HG02973 (cell line): ENCODE measurements around the gene CATSPERE.
"Not testable (repeated sequence)": the region's sequence is repeated elsewhere in the genome, so short reads cannot be mapped to it uniquely, and the experiment has no call there.

Experiments
- ATAC-seq: cut with Tn5 transposase; IDR thresholded peaks from one replicate; pipeline ENCODE4 v1.9.1; 2021; ENCODE audit warnings: moderate library complexity; ENCODE audit not compliant: unreplicated experiment

CATSPERE gene

DNA sequence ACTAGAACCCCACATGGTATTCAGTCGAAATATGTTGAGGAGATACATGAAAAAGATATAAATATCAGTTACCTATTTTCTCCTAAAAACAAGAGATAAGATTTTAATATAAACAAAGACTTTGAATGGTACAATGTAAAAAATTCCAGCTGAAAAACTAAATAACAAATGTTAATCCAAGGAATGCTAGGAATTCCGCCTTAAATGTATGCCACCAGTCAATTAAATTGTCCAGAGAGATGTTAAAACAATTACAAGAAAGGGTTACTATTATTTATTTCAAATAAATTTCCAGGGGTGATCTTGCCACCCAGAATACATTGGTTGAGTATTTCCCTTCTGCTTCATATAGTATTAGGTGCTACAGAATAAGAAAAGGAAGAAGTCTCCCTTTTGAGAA, 13.5 kb upstream of the CATSPERE start:
- no peak for ATAC-seq

DNA sequence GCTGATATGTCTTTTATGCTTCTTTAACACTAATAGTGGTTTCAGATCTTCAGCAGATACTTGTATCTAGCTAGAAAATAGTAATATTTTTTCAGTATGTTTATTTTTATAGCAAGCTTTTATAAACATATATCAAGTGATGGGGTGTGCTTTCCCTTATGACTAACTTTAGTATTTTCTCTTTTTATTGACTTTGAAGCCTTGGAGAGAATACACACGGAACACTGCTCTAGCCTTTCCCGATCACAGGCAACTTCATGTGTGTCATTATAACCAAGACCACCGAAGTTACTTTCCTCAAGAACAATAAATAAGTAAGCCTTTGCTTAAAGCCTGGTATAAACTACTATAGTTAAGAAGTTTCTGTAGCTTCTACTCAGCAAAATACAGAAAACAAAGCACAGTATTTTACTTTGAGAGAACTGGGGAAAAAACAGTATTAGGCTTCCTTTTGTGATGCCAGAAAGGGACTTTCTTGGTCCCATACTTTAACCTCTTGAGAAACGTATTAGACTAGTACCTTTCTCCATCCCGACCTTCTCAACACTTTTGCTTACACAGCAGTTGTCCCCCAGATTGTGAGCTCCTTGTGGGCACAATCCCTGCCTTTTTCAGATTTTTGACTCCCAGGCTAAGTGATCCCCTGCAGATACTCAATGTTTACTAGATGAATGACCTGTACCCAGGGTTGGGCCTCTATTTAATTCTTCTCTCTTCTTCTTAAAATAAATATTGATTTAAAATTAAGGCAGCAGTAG, 12.6 kb upstream of the CATSPERE start:
- ATAC-seq: no peak

DNA sequence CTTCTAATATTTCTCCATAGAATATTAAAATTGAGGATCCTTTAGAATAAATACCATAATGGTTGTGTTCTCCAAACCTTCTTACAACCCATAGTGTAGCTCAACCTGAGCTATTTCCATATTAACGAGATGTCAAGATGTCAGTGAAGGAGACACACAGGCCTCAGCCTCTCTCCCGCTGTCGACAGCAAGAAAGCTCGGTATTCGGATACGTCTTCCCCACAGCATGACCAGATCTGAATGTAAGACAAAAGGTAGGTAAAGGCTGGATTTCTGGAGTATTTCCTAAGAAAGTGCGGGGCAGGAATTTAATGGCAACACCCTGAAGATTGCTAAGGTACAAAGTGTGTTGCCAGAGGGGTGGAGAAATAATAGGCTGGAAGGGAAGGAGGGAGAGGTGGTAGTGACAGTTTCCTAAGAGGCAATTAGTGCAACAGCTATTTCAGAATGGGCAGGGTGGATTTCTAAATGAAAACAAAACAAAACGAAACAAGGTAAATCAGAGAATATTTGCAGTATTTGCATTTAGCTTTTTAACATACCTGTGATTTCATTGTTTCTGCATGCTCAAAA, 11.1 kb upstream of the CATSPERE start:
- ATAC-seq: no peak

DNA sequence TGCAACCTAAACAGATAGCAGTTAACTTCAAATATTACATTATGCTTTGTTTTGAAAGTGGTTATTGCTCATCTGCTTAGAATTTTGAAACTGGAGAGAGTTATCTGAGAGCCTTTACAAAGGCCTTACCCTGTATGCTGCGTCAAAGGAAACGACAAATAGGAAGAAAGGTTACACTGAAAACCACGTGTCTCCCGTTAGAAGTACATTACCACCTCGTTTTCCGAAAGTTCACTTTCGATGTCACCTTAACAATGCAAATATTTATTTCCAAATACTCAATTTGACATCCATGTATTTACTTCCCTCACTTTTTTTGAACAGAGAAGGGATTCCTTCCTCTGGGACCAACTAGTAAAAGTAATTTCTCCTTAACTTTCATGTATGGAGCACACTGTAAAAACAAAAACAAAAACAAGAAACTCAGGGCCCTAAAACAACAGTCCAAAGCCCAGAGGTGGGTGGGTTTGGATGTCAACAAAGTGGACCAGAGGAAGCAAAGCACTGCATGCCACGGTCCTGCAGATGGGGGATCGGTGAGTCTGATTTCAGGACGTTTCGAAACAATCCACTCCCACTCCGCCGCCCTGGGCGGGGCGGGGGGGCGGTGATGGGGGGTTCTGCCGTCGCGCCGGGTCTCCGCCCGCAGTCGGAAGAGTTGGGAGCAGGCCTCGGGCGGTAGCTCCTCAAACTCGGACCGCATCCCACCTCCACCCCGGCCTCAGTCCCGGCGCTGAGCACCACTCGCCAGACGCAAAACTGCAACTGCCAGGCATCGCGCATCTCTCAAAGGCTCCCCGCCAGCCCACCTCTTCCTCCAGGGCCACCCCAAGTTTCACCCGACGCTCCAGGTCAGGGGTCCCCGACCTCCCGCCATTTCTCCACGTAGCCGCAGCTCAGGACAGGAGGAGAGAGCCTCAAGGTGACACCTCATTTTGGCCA, 10.2 kb upstream of the CATSPERE start:
- ATAC-seq: peak; percentile 2

DNA sequence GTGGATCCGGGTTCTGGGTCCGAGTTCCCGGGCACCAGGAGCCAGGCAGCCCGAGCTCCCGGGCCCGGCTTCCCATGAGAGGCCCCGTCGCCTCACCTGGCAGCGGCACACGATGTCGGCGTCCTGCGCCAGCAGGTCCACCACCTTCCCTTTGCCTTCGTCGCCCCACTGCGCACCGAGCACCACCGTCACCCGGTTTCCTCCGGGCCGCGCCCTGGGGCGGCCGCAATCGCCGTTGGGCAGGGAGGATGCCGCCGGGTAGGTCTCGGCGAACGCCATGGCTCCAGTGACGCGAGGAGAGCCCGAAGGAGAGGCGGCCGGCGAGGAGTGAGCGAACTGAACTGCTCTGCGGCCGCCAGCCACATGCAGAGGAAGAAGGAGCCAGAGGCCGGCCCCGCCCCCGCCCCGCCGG, 9.5 kb upstream of the CATSPERE start, which contains the start of gene ADSS2:
Gene ADSS2, minus strand, starts transcription at position 371 of the 412 bp plus-strand sequence. Its CDS starts 92 bp downstream, at position 279.
- no peak for ATAC-seq

DNA sequence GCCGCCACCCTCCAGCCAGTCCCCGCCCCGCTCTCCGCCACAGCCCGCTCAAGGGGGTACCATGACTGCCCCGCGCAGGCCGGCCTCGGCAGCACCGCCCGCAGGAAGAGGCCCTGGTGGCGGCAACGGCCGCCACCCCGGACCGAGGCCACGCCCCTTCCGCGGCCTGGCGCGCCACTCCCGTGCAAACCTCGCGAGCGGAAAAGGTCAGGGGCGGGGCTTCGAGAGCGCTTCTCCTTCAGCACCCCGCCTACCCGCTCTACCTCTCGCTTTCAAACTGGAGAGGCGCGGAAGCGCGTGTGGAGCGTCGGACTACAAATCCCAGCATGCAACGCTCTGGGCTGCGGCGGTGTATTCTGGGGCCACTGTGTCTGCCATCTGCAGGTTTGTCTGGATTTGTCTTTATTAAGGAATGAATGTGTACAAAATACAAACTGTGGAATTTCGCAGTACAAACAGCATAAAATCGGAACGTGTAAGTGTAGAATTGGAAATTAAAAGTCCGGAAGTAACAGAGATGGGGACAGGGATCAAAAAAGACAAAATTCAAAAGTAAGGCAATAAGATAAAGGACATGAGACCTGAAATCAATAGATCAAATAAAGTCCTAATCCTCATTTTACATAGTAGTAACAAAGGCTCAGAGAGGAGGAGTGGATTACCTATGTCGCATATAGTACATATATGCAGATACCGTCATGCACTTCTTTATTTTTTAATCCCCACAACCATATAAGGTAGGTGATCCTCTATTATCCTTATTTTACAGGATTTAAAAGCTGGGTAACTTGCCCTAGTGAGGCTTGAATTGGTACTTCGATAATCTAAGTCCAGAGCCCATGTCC, 8.9 kb upstream of the CATSPERE start:
- peak; percentile 94 for ATAC-seq

DNA sequence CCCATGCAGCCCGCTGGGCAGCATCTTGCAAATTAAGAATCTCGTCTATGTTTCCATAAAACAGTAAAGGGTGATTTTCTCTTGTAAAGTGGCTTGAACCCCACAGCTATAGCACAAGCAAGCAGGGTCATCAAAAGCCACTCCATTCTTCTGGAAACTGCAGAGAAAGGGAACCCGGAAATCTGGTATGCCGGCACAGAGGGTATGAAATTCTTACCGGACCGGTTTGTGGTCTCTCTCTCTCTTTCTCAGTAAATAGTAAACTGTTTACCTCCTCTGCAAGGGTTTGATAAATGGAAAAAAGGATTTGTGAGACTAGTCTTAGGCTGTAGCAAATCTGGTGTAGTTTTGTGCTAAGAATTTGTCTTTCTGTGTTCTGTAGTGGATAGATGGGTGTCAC, 6.7 kb upstream of the CATSPERE start:
- ATAC-seq: no peak

DNA sequence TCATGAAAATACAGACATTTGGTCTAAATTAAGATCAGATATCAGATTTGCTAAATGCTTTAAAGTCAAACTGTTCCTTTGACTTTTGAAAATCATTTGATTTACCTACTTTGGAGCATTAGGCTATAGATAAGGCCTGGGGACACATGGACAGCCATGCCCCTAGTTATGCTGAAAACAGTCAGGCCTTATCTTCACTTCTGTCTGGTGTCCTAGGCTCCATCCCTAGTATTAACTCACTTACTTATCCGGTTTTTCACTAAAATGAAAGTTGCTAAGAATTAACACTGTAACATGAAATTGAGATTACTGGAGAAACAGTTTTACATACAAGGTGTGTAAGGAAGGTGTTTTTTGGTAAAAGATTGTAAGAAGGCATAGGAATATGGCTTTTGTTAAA, 4.5 kb upstream of the CATSPERE start:
- ATAC-seq: no peak

DNA sequence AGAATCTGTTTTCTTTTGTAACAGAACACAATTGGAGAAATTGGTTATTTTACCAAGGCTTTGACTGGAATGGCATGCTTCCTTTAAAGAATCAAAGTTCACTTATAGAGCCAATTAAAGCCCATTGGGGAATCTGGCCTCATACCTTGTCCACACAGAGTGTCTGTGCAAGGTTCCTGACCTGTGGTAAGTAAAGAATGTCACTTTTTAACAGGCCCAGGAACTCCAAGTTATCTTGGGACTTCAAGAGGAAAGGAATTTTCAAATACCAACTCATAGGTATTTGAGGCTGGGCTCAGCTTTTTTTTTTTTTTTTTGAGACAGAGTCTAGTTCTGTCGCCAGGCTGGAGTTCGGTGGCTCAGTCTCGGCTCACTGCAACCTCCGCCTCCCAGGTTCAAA, 2.3 kb upstream of the CATSPERE start:
- ATAC-seq: no peak

DNA sequence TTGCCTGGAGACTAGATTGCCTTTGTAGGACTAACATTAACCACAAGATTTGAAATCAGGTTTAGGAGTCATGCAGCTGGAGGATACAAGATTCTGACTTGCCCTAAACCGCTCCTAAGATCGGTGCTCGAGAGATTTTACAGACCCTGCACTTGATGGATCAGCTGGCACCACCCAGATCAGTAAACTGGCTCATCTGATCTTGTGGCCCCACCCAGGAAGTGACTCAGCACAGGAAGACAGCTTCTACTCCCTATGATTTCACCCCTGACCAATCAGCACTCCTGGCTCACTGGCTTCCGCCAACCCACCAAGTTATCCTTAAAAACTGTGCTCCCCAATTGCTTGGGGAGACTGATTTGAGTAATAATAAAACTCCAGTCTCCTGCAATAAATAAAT, 876 bp upstream of the CATSPERE start:
- ATAC-seq: no peak

DNA sequence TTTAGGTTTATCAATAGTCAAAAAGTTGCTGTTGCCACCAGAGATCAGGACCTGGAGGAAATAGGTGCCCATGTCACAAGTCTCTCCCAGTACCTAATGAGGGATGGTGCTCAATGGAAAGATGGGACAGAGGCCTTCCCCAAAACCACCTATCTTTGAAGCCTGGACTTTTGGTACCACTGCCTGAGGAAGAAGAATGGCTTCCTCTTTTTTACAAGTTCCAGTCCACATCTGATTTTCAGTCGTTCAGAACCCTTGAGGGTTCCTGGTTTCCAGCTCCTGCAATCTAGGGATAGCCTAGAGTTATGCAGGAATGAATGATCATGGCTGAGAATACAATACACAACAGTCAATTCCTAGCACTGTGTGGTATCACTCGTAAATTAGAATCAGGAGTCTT, 5.7 kb downstream of the CATSPERE start:
- no peak for ATAC-seq

DNA sequence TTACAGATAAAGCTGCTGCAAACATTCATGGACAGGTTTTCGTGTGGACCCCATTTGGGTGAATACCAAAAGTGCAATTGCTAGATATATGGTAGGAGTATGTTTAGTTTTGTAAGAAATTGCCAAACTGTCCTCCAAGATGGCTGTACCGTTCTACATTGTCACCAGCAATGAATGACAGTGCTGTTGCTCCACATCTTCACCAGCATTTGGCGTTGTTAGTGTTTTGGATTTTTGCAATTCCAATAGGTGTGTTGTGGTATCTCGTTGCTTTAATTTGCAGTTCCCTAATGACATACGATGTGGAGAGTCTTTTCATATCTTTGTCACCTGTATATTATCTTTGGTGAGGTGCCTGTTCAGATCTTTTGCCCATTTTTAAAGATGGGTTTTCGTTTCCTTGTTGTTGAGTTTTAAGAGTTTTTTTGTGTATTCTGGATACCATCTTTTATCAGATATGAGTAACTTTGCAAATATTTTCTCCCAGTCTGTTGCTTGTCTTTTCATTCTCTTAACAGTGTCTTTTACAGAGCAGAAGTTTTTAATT, 12.1 kb downstream of the CATSPERE start:
- no peak for ATAC-seq

DNA sequence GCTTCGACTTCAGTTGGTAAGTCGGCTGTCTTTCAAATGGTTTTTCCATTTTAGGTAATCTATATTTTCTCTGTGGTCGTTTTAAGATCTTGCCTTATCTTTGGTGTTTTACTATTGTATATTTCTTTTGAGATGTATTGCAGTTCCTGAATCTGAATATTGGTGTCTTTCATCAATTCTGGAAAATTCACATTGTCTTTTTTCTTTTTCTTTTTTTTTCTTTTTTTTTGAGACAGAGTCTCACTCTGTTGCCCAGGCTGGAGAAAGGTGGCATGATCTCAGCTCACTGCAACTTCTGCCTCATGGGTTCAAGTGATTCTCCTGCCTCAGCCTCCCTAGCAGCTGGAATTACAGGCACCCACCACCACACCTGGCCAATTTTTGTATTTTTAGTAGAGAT, 23.9 kb downstream of the CATSPERE start:
- not testable (repeated sequence) for ATAC-seq

DNA sequence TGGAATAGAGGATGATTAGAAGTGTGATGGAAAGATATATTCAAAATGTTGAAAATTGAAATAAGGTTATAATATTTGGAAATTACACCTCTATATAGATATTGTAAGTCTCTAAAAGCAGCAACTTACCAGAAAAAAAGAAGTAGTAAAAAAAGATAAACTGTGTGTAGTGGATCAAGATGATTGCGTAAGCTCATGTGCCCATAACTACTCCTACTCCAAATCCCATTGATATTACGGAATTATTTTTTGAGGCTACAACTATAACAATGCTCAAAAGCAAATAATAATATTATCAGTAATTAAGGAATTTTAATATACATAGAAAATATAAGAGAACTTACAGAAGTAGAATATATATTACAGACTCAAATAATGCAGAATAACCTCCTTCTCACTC, 33.6 kb downstream of the CATSPERE start:
- no peak for ATAC-seq

DNA sequence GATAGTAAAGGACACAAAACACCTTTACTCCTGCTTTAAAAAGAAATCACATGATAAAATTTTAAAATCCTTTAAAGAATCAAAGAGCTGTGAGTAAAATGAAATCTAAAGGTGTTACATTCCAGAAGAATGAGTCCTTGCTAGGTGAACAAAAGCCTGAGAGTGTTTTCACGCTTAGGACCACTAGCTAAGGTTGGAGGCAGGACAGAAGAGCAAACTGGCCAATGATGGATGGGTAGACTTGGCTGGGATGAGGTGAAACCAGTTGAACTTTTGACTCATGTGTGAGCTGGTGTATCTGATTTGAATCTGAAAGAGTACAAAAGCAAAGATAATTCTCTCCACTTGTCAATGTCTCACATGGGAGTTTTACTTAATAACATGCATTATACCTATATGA, 35.1 kb downstream of the CATSPERE start:
- ATAC-seq: no peak

DNA sequence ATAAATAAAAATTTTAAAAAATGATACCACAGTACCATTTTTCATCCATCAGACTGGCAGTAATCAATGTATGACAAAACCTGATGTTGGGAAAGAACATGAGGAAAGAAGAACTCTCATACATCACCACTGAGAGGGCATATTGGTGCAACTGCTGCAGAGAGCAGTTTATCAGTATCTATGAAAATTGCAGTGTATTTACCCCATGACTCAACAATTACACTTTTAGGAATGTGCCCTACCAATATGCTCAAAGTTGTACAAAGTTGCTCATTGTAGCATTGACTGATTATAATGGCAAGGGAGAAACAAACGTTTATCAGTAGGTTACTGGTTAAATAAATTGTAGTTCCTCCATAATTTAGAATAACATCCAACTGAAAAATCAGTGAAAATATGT, 36.7 kb downstream of the CATSPERE start:
- no peak for ATAC-seq

DNA sequence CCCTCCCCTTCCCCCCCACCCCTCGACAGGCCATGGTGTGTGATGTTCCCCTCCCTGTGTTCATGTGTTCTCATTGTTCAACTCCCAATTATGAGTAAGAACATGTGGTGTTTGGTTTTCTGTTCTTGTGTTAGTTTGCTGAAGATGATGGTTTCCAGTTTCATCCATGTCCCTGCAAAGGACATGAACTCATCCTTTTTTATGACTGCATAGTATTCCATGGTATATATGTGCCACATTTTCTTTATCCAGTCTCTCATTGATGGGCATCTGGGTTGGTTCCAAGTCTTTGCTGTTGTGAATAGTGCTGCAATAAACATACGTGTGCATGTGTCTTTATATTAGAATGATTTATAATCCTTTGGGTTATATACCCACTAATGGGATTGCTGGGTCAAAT, 38.4 kb downstream of the CATSPERE start:
- not testable (repeated sequence) for ATAC-seq

DNA sequence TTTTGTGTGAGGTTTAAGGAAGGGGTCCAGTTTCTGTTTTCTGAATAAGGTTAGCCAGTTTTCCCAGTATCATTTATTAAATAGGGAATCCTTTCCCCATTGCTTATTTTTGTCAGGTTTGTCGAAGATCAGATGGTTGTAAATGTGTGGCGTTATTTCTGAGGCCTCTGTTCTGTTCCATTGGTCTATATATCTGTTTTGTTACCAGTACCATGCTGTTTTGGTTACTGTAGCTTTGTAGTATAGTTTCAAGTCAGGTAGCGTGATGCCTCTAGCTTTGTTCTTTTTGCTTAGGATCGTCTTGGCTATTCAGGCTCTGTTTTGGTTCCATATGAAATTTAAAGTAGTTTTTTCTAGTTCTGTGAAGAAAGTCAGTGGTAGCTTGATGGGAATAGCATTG, 39.4 kb downstream of the CATSPERE start:
- not testable (repeated sequence) for ATAC-seq

DNA sequence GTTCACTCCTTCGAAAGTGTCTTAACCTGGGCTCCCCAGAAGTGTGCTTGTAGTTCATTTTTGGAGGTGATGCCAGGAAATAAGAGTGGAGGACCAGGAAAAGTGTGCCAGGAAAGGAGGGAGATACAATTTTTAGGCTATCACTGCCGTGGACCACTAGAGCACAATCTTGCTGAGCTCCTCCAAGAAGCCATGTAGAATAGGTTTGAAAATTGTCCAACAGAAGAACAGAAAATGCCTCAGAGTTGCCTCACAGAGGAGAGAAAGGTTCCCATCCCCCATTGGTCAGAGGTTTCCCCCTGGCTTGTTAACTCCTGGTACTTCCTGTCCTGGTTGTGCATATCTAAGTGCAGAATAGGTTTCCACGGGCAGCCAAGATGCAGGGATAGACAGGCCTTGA, 41.6 kb downstream of the CATSPERE start:
- ATAC-seq: no peak

DNA sequence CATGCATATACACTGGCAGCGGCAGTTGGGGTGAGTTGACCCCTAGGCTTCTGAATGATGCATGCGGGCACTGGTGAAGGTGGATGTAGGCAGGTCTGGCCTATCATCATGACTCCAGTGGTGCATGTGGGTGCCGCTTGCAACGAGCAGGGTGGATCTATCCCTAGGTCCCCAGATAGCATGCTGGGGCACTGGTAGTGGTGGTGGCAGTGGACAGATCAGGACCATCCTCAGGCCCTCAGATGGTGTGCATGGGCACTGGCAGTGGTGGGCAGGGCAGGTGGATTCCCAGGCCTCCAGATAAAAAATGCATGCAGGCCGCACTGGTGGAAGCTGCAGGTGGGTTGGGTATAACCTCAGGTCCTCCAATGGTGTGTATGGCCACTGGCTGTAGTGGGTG, 52.4 kb downstream of the CATSPERE start:
- no peak for ATAC-seq
